ENCODE data around the gene USP3. TPM values are rescaled to one million over a fixed set of nuclear protein-coding genes. Genes with fewer than 3 reads are reported as not detected.
A peak's percentile ranks its signal among the peaks of the same experiment; 100 is the strongest.

Gene USP3
- total and polyA plus RNA-seq, 2 of the 13 experiments (the other 11 are each of a cell fraction or from before 2014, with no cell fraction given), result 14.3 to 61.2 TPM

GRCh38 chr15:63473999-63474809, 30.2 kb upstream of the USP3 start (continued):
- TF ChIP-seq E2F2 (CRISPR knock-in tag; IDR thresholded peaks at IDR 0.05; ENCODE audit: borderline replicate concordance) (no peak), IRF1 (CRISPR knock-in tag; IDR thresholded peaks at IDR 0.05; ENCODE audit: low read depth) (no peak), HNF4G (IDR thresholded peaks at IDR 0.05; ENCODE audit: borderline replicate concordance, low read depth, low read length) (peak; percentile 73), HNF4G (CRISPR knock-in tag; IDR thresholded peaks at IDR 0.05; ENCODE audit: borderline replicate concordance, low read depth) (peak; percentile 83; the same call in 1 of the 2 replicates), NCOA2 (CRISPR knock-in tag; IDR thresholded peaks at IDR 0.05) (peak; percentile 95), ZMYM3 (CRISPR knock-in tag; IDR thresholded peaks at IDR 0.05) (0 out of 2 replicates have a peak, but pooled peaks have one; percentile 17), RBAK (CRISPR knock-in tag; IDR thresholded peaks at IDR 0.05) (no peak), ARID3A (IDR thresholded peaks at IDR 0.05; ENCODE audit: low read depth, low read length) (peak; percentile 82), MYPOP (CRISPR knock-in tag; IDR thresholded peaks at IDR 0.05) (no peak), MEIS1 (CRISPR knock-in tag; IDR thresholded peaks at IDR 0.05; ENCODE audit: borderline replicate concordance) (no peak), HNRNPLL (IDR thresholded peaks at IDR 0.05; ENCODE audit: low read depth, low read length, poor library complexity, severe bottlenecking) (no peak), ZNF253 (CRISPR knock-in tag; IDR thresholded peaks at IDR 0.05; ENCODE audit: borderline replicate concordance) (no peak), TBP (CRISPR knock-in tag; IDR thresholded peaks at IDR 0.05) (no peak), ZNF746 (CRISPR knock-in tag; IDR thresholded peaks at IDR 0.05) (no peak), SSRP1 (CRISPR knock-in tag; IDR thresholded peaks at IDR 0.05) (no peak), PCBP1 (IDR thresholded peaks at IDR 0.05; ENCODE audit: borderline replicate concordance, low read depth, low read length) (no peak), POLR2AphosphoS5 (IDR thresholded peaks at IDR 0.05; ENCODE audit: low read depth, low read length) (peak; percentile 87), EP300 (IDR thresholded peaks at IDR 0.05; ENCODE audit: low read depth in 2 of 2, low read length in 2 of 2) (peak; percentile 76 to 94; a peak in 3 of 4 replicates), EP300 (CRISPR knock-in tag; IDR thresholded peaks at IDR 0.05; ENCODE audit: borderline replicate concordance) (peak; percentile 65; the same call in 1 of the 2 replicates), CBX5 (CRISPR knock-in tag; IDR thresholded peaks at IDR 0.05; ENCODE audit: borderline replicate concordance) (no peak; the same call in 1 of the 2 replicates), ZNF180 (CRISPR knock-in tag; IDR thresholded peaks at IDR 0.05; ENCODE audit: borderline replicate concordance, low read depth) (no peak), MLX (CRISPR knock-in tag; IDR thresholded peaks at IDR 0.05) (peak; percentile 67; the same call in 1 of the 2 replicates), ZFP36L1 (CRISPR knock-in tag; IDR thresholded peaks at IDR 0.05) (0 out of 2 replicates have a peak, but pooled peaks have one; percentile 12)

Data from HepG2 (cell line).